ENCODE results near the gene MAGEB5. TPM values are rescaled to one million over a fixed set of nuclear protein-coding genes. Genes with fewer than 3 reads are reported as not detected.

Gene MAGEB5
- total RNA-seq, 1 experiment from 2014 or later: not detected

- Histone ChIP-seq H3K9me3 (ENCODE audit: control insufficient read depth, insufficient read depth, low read depth, low read length) (no peaks in the 10 kb centered on the region), H3K4me3 (ENCODE audit: low read depth in 2 of 2, low read length in 2 of 2) (no peak overlapping the region), H3K4me1 (ENCODE audit: control insufficient read depth, insufficient read depth, low read length) (no peaks in the 10 kb centered on the region), H3K36me3 (ENCODE audit: control insufficient read depth, insufficient read depth, low read length) (no peaks in the 10 kb centered on the region), H3K27ac (ENCODE audit: low read length) (no peak overlapping the region), H3K27me3 (ENCODE audit: control insufficient read depth, insufficient read depth, low read length) (no peaks in the 10 kb centered on the region)
- in situ Hi-C loops (cut with HindIII; ENCODE audit: low pct_unique_long_range_greater_than_20kb, low sequenced_read_pairs) (no loop called here), intact Hi-C loops (cut with micrococcal nuclease; ENCODE audit: unreplicated experiment) (no loop called here)
- DNase-seq (ENCODE audit: low read depth, low spot score) (no peak), ATAC-seq (no peak)
- POLR2A ChIA-PET: no interaction called here
- BruUV-seq (replicated peaks): no TSS peak
- TF ChIP-seq POLR2AphosphoS5 (IDR thresholded peaks at IDR 0.05; ENCODE audit: low read depth, low read length) (no peak), TCF7L2 (IDR thresholded peaks at IDR 0.05; ENCODE audit: low read depth, low read length) (no peak), SIN3A (IDR thresholded peaks at IDR 0.05; ENCODE audit: borderline replicate concordance, insufficient read depth, low read depth, low read length) (no peak)
- TF ChIP-seq, protein P1, sequence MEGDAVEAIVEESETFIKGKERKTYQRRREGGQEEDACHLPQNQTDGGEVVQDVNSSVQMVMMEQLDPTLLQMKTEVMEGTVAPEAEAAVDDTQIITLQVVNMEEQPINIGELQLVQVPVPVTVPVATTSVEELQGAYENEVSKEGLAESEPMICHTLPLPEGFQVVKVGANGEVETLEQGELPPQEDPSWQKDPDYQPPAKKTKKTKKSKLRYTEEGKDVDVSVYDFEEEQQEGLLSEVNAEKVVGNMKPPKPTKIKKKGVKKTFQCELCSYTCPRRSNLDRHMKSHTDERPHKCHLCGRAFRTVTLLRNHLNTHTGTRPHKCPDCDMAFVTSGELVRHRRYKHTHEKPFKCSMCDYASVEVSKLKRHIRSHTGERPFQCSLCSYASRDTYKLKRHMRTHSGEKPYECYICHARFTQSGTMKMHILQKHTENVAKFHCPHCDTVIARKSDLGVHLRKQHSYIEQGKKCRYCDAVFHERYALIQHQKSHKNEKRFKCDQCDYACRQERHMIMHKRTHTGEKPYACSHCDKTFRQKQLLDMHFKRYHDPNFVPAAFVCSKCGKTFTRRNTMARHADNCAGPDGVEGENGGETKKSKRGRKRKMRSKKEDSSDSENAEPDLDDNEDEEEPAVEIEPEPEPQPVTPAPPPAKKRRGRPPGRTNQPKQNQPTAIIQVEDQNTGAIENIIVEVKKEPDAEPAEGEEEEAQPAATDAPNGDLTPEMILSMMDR (IDR thresholded peaks at IDR 0.05): no peak
- TF ChIP-seq, protein P2, sequence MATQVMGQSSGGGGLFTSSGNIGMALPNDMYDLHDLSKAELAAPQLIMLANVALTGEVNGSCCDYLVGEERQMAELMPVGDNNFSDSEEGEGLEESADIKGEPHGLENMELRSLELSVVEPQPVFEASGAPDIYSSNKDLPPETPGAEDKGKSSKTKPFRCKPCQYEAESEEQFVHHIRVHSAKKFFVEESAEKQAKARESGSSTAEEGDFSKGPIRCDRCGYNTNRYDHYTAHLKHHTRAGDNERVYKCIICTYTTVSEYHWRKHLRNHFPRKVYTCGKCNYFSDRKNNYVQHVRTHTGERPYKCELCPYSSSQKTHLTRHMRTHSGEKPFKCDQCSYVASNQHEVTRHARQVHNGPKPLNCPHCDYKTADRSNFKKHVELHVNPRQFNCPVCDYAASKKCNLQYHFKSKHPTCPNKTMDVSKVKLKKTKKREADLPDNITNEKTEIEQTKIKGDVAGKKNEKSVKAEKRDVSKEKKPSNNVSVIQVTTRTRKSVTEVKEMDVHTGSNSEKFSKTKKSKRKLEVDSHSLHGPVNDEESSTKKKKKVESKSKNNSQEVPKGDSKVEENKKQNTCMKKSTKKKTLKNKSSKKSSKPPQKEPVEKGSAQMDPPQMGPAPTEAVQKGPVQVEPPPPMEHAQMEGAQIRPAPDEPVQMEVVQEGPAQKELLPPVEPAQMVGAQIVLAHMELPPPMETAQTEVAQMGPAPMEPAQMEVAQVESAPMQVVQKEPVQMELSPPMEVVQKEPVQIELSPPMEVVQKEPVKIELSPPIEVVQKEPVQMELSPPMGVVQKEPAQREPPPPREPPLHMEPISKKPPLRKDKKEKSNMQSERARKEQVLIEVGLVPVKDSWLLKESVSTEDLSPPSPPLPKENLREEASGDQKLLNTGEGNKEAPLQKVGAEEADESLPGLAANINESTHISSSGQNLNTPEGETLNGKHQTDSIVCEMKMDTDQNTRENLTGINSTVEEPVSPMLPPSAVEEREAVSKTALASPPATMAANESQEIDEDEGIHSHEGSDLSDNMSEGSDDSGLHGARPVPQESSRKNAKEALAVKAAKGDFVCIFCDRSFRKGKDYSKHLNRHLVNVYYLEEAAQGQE (IDR thresholded peaks at IDR 0.05; ENCODE audit: insufficient read depth in 1 of 2, low read depth in 2 of 2, low read length in 1 of 2): no peak
- CTCF ChIA-PET: no interaction called here
Measured at GRCh38 chrX:26219351-26219750, 3.4 kb downstream of the MAGEB5 start.

GRCh38 chrX:26234177-26234576 is 18.2 kb downstream of the MAGEB5 start:
- ATAC-seq (no peak), DNase-seq (ENCODE audit: low read depth, low spot score) (no peak)
- Histone ChIP-seq H3K4me1 (ENCODE audit: control insufficient read depth, insufficient read depth, low read length) (no peaks in the 10 kb centered on the region), H3K9me3 (ENCODE audit: control insufficient read depth, insufficient read depth, low read depth, low read length) (no peaks in the 10 kb centered on the region), H3K27me3 (ENCODE audit: control insufficient read depth, insufficient read depth, low read length) (no peaks in the 10 kb centered on the region), H3K27ac (ENCODE audit: low read length) (no peak overlapping the region), H3K4me3 (ENCODE audit: low read depth in 2 of 2, low read length in 2 of 2) (no peak overlapping the region), H3K36me3 (ENCODE audit: control insufficient read depth, insufficient read depth, low read length) (no peaks in the 10 kb centered on the region)
- ChIA-PET POLR2A (no interaction called here), CTCF (no interaction called here)
- no peak for TF ChIP-seq POLR2AphosphoS5 (IDR thresholded peaks at IDR 0.05; ENCODE audit: low read depth, low read length)
- TF ChIP-seq, protein P1 (IDR thresholded peaks at IDR 0.05): no peak
- no peak for TF ChIP-seq SIN3A (IDR thresholded peaks at IDR 0.05; ENCODE audit: borderline replicate concordance, insufficient read depth, low read depth, low read length)
- TF ChIP-seq TCF7L2 (IDR thresholded peaks at IDR 0.05; ENCODE audit: low read depth, low read length): no peak
- TF ChIP-seq, protein P2 (IDR thresholded peaks at IDR 0.05; ENCODE audit: insufficient read depth in 1 of 2, low read depth in 2 of 2, low read length in 1 of 2): no peak
- in situ Hi-C loops (cut with HindIII; ENCODE audit: low pct_unique_long_range_greater_than_20kb, low sequenced_read_pairs): no loop called here
- no TSS peak for BruUV-seq (replicated peaks)
- intact Hi-C loops (cut with micrococcal nuclease; ENCODE audit: unreplicated experiment): no loop called here

Measured in Panc1 (cell line).